Activated naive CD4-positive, alpha-beta T cell treated with anti-CD3 and anti-CD28 coated beads for 36 hours (primary cell): ENCODE measurements around the gene AFF3. TPM values are rescaled to one million over a fixed set of nuclear protein-coding genes. Genes with fewer than 3 reads are reported as not detected.
"Not testable (repeated sequence)": the region's sequence is repeated elsewhere in the genome, so short reads cannot be mapped to it uniquely, and the experiment has no call there.

Source experiments
- CTCF ChIA-PET: fragments of 350-600 bp; sonication (Branson Sonifier 250); formaldehyde crosslinking; loops from one replicate; lab custom pipeline; 2021; ENCODE audit warnings: antibody characterized with exemption; lab: Charles Lee
- DNase-seq: peaks from one replicate; pipeline ENCODE4 v3.0.0-alpha.2; 2020
- H3K27ac Mint-ChIP-seq: one replicate; pipeline ENCODE4 v1.8.0; 2021; ENCODE audit warnings: mild to moderate bottlenecking, mixed read lengths
- H3K27me3 Mint-ChIP-seq: one replicate; pipeline ENCODE4 v1.8.0; 2021; ENCODE audit warnings: low read depth, mixed read lengths
- H3K36me3 Mint-ChIP-seq: one replicate; pipeline ENCODE4 v1.8.0; 2021; ENCODE audit warnings: low read depth, mixed read lengths
- H3K4me1 Mint-ChIP-seq: one replicate; pipeline ENCODE4 v1.8.0; 2021; ENCODE audit warnings: low read depth, mixed read lengths
- H3K4me3 Mint-ChIP-seq: one replicate; pipeline ENCODE4 v1.8.0; 2021; ENCODE audit warnings: mild to moderate bottlenecking, moderate library complexity, mixed read lengths
- H3K9me3 Mint-ChIP-seq: one replicate; pipeline ENCODE4 v1.8.0; 2021; ENCODE audit warnings: mixed read lengths
- intact Hi-C: fragments of 100-400 bp; cut with micrococcal nuclease; formaldehyde crosslinking; loops from one replicate; pipeline ENCODE4 v1.15.1; 2023
- total RNA-seq, 2 experiments: library from RNA; stranded (reverse); gene quantifications; one replicate each; pipeline ENCODE4 v1.2.3, GENCODE V29; 2021

The AFF3 gene
- total RNA-seq, 2 experiments from 2014 or later = 1.5 to 2.1 TPM

DNA sequence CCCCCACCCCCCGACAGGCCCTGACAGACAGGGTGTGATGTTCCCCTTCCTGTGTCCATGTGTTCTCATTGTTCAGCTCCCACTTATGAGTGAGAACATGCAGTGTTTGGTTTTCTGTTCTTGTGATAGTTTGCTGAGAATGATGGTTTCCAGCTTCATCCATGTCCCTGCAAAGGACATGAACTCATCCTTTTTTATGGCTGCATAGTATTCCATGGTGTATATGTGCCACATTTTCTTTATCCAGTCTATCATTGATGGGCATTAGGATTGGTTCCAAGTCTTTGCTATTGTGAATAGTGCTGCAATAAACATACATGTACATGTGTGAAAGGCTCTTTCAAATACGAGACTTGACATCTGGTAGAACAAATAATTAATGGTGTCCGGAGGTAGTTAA, 208.9 kb downstream of the AFF3 start:
- H3K4me3 Mint-ChIP-seq, H3K27ac Mint-ChIP-seq, H3K27me3 Mint-ChIP-seq, CTCF ChIA-PET, H3K9me3 Mint-ChIP-seq, DNase-seq, intact Hi-C loops, H3K36me3 Mint-ChIP-seq, H3K4me1 Mint-ChIP-seq: not testable (repeated sequence)

DNA sequence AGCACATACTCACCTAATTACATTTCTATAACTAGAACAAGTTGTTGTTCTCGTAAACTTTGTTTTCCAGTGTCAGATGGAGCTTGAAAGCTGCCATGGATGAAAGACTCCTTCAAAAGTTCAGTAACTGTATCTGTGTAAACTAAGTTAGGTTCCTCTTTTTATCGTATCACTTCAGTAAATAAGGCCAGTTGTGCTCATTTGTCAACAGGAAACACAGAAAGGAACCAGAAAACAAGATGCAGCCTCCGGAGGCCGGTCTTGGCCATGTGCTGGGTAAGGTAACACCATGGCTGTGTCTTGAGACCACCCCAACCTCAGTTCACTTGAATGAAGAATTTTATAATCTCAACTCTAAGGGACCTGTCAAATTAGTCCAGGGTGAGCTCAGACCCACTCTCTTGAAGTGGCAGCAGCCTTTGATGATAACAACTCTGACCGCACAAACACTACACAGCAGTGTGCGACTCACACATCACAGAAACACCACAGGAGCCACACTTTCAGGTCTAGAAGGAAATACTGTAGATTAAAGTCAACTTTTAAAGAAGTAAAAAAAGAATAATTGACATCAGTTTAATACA, 213.8 kb downstream of the AFF3 start:
- peaks cover 2% of the 10 kb centered on the region for H3K36me3 Mint-ChIP-seq
- H3K4me1 Mint-ChIP-seq = no peaks in the 10 kb centered on the region
- no peak for DNase-seq
- intact Hi-C loops = no loop called here
- CTCF ChIA-PET = interaction anchor here (0.6 kb wide), 1 partner anchor 184 kb away, joined by 3 read pairs; no protein-coding TSS in a partner anchor
- H3K9me3 Mint-ChIP-seq = no peaks in the 10 kb centered on the region
- H3K27ac Mint-ChIP-seq = no peak overlapping the region
- no peak overlapping the region for H3K4me3 Mint-ChIP-seq
- H3K27me3 Mint-ChIP-seq = no peaks in the 10 kb centered on the region

DNA sequence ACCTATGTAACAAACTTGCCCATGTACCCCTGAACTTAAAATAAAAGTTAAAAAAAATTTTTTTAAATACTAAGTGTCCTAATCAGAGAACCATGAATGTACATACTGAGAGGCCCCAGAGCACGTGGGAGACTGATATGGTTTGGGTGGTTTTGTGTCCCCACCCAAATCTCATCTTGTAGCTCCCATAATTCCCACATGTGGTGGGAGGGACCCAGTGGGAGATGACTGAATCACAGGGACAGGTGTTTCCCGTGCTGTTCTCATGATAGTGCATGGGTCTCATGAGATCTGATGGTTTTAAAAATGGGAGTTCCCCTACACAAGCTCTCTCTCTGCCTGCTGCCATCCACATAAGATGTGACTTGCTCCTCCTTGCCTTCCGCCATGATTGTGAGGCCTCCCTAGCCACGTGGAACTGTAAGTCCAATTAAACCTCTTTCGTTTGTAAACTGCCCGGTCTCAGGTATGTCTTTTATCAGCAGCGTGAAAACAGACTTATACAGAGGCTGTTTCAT, 214.6 kb downstream of the AFF3 start:
- intact Hi-C loops, H3K27ac Mint-ChIP-seq, H3K36me3 Mint-ChIP-seq, H3K4me1 Mint-ChIP-seq, DNase-seq, H3K27me3 Mint-ChIP-seq, H3K9me3 Mint-ChIP-seq, H3K4me3 Mint-ChIP-seq, CTCF ChIA-PET: not testable (repeated sequence)

DNA sequence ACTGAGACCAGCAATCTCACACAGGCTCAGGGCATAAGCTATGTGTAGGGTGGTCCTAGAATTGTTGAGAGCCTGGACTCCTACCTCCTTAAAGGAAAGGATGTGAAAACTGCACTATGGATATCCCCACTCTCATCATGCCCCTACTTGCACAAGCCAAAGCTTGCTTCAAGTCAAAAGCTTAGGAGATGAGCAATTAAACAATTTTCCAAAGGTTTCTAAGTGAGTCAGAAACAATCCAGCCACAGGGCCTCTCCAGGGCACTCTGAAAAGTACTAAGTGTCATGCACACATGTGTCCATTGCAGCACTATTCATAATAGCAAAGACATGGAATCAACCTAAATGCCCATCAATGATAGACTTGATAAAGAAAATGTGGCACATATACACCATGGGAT, 215.4 kb downstream of the AFF3 start:
- intact Hi-C loops = no loop called here
- H3K4me3 Mint-ChIP-seq = no peak overlapping the region
- H3K27ac Mint-ChIP-seq = no peak overlapping the region
- CTCF ChIA-PET = no interaction called here
- H3K27me3 Mint-ChIP-seq = no peaks in the 10 kb centered on the region
- H3K4me1 Mint-ChIP-seq = no peaks in the 10 kb centered on the region
- H3K9me3 Mint-ChIP-seq = peaks cover 1% of the 10 kb centered on the region
- H3K36me3 Mint-ChIP-seq = peaks cover 1% of the 10 kb centered on the region
- DNase-seq = no peak

DNA sequence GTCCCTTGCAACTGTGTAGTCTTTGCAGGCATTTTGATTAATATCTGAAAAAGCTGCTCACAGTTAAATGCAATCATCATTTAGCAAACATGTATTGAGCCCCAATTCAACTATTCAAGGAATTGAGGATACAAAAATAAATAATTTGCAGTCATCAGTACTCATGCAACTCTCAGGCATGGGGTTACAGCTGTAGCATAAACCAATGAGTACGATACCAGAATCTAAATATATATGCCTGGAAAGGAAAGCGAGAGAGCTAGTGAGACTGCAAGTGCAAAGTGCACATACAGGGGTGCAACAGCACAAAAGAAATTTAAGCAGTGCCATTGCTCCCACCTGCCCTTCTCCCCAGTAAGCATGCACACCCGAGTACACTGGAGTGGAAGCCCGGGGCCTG, 216.4 kb downstream of the AFF3 start:
- intact Hi-C loops = no loop called here
- peaks cover 1% of the 10 kb centered on the region for H3K36me3 Mint-ChIP-seq
- CTCF ChIA-PET = no interaction called here
- DNase-seq = no peak
- H3K9me3 Mint-ChIP-seq = peaks cover 3% of the 10 kb centered on the region
- no peak overlapping the region for H3K4me3 Mint-ChIP-seq
- H3K4me1 Mint-ChIP-seq = no peaks in the 10 kb centered on the region
- no peaks in the 10 kb centered on the region for H3K27me3 Mint-ChIP-seq
- no peak overlapping the region for H3K27ac Mint-ChIP-seq

DNA sequence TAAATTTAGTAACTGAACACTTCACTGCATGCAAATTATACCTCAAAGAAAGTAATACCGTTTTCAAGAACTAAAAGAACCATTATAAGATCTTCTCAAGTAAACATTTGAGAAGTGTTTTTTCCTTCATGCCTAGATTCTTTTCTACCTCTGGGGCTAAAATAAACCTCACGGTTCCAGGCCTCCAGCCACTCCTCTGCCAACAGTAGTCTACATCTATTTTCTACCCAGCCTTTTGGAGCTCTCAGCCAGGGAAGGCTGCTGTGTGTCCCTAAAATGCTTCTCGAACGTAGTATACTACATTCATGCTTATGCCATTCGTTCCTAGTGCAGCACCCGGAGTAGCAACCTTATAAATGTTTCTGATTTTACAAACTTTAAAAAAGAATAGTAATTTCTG, 219.7 kb downstream of the AFF3 start:
- no peaks in the 10 kb centered on the region for H3K4me1 Mint-ChIP-seq
- intact Hi-C loops = no loop called here
- H3K27ac Mint-ChIP-seq = no peak overlapping the region
- CTCF ChIA-PET = no interaction called here
- no peak for DNase-seq
- H3K27me3 Mint-ChIP-seq = no peaks in the 10 kb centered on the region
- H3K36me3 Mint-ChIP-seq = no peaks in the 10 kb centered on the region
- peaks cover 3% of the 10 kb centered on the region for H3K9me3 Mint-ChIP-seq
- H3K4me3 Mint-ChIP-seq = no peak overlapping the region

DNA sequence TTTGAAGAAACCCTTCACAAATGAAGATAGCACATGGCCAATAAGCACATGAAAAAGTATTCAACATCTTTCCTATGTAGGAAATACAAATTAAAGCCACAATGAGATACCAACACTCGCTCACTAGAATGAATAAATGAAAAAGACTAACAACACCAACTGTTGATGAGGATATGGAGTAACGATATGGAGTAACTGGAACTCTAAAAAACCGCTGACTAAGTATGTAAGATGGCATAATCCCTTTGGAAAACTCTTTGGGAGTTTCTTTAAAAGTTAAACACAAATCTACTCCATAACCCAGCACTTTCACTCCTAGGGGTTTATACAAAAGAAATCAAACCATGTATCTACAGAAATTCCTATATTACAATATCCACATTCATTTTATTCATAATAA, 220.5 kb downstream of the AFF3 start:
- CTCF ChIA-PET = no interaction called here
- no peaks in the 10 kb centered on the region for H3K27me3 Mint-ChIP-seq

DNA sequence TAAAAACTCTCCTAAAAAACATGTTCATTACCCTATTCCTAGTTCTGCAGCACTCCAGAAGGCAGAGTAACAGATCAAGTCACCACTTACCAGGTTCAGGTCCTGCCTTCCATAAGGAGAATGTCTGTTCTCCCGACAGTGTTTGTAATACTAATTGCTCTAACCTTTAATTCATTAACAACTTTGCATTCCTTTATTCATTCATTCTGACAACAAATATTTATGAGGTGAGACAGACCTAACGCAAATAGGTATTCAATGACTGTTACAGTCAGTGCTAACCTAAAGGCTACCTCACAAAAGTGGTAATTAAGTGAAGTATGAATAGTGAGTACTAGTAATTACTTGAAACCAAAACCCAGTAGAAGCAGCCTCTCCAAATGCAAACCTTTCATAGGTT, 224.0 kb downstream of the AFF3 start:
- Mint-ChIP-seq H3K36me3 (no peaks in the 10 kb centered on the region), H3K9me3 (peaks cover 3% of the 10 kb centered on the region), H3K27ac (no peak overlapping the region), H3K4me1 (no peaks in the 10 kb centered on the region), H3K27me3 (no peaks in the 10 kb centered on the region), H3K4me3 (no peak overlapping the region)
- intact Hi-C loops = no loop called here
- CTCF ChIA-PET = no interaction called here
- no peak for DNase-seq

More for the DNA sequence above, 220.5 kb downstream of the AFF3 start:
- H3K9me3 Mint-ChIP-seq = peaks cover 3% of the 10 kb centered on the region
- no peak overlapping the region for H3K4me3 Mint-ChIP-seq
- no peak for DNase-seq
- intact Hi-C loops = no loop called here
- no peaks in the 10 kb centered on the region for H3K4me1 Mint-ChIP-seq
- no peak overlapping the region for H3K27ac Mint-ChIP-seq
- no peaks in the 10 kb centered on the region for H3K36me3 Mint-ChIP-seq

DNA sequence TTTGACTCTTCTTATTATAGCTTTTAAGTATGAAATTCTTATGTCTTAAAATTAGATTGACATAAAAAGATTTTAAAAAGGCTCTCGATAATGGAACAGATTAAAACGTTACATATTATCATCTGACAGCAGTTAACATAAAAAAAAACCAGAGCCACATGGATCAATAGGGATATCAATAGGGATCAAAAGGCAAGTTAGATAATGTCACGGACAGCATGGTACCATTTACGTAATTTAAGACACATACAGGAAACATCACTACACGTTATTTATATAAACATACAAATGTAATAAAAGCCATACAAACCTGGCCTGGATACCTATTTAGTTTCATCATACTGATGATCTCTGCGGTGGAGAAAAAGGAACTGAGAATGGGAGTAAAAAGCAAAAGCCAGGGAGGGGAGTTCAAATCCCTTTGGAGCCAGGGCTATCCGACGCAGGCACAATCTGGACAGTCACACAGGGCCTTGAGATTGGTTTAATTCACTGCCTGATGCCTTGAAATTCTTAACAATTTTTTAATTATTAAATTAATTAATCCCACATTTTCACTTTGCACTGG, 227.2 kb downstream of the AFF3 start:
- DNase-seq = no peak
- Mint-ChIP-seq H3K27ac (no peak overlapping the region), H3K4me3 (no peak overlapping the region), H3K36me3 (no peaks in the 10 kb centered on the region), H3K4me1 (no peaks in the 10 kb centered on the region), H3K9me3 (no peaks in the 10 kb centered on the region), H3K27me3 (no peaks in the 10 kb centered on the region)
- CTCF ChIA-PET = no interaction called here
- intact Hi-C loops = no loop called here

DNA sequence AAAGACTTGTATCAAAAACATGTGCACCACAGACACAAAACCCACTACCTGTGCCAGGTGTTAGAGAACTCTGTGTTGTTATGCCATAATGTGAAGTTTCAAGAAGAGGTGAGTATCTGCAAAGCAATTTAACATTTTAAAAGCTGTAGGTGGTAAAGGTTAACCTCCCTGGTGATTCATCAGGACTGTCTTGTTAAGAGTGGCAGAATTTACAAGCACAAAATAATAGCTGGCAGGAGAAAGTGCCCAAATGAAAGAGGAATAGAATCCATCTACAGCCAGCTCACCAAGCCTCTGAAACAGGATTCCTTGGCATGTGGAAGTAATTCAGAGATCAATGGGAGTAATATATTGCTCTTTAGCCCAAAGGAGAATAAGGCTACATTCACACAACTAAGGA, 230.7 kb downstream of the AFF3 start:
- Mint-ChIP-seq H3K27me3 (no peaks in the 10 kb centered on the region), H3K36me3 (no peaks in the 10 kb centered on the region), H3K9me3 (no peaks in the 10 kb centered on the region), H3K4me1 (no peaks in the 10 kb centered on the region), H3K4me3 (no peak overlapping the region), H3K27ac (no peak overlapping the region)
- CTCF ChIA-PET = no interaction called here
- no peak for DNase-seq
- intact Hi-C loops = no loop called here

DNA sequence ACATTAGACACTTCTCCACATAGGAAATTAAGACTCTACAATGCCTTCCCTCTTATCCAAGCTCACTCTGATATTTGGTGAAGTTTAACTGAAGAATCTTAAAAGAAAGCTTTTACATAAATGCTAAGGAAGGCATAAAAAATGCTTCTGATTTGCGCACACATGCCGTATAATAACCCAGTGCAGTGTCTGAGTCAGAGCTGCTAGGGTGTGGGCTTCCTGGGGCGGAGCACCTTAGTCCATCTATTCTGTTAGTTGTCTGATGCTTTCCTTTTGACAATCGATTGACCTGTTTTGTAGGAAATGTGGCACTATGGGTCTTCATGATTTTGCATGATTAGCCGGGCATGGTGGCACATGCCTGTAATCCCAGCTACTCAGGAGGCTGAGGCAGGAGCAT, 231.5 kb downstream of the AFF3 start:
- CTCF ChIA-PET = no interaction called here

DNA sequence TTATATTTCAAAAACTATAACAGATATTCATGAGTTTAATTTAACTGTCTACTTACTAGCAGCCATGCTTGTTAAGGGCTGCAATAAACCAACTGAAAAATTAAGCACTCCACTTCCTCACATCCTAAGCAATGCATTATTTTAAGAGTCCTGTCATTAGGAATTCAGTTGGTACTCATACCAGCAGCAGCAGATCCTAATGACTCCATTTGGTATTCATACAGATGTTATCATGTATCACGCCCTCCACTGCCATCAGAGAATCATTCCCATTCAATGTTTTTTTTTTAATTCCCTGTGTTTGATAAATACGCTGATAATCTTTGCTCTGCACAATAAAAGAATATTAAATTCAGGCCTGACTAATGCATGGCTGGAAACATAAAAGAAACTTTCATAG, 236.8 kb downstream of the AFF3 start:
- DNase-seq = no peak
- CTCF ChIA-PET = interaction anchor here (0.6 kb wide), 1 partner anchor 294 kb away, joined by 4 read pairs; no protein-coding TSS in a partner anchor
- intact Hi-C loops = no loop called here
- Mint-ChIP-seq H3K27ac (no peak overlapping the region), H3K9me3 (no peaks in the 10 kb centered on the region), H3K4me3 (no peak overlapping the region), H3K27me3 (no peaks in the 10 kb centered on the region), H3K36me3 (no peaks in the 10 kb centered on the region), H3K4me1 (no peaks in the 10 kb centered on the region)

More for the DNA sequence above, 231.5 kb downstream of the AFF3 start:
- Mint-ChIP-seq H3K27me3 (no peaks in the 10 kb centered on the region), H3K9me3 (no peaks in the 10 kb centered on the region), H3K36me3 (no peaks in the 10 kb centered on the region), H3K4me3 (no peak overlapping the region), H3K27ac (no peak overlapping the region), H3K4me1 (no peaks in the 10 kb centered on the region)
- DNase-seq = no peak
- intact Hi-C loops = no loop called here

DNA sequence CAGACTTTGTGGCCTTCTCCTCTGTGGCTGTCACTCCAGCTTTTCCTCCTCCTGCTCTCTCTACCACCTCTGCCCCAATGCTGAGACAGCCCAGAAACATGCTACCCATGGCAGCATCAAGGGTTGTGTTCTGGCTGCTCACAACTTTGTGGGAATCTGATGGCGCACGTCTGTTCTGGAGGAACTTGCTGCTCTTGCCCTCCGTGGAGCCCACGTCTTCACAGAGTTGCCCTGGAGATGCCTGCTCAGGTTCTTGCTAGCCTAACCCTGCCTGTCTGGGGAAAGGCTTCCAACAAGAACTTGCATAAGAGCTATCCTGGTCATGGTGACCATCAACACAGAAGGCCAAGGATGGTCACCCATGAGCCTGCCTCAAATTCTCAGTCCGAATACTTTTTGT, 237.4 kb downstream of the AFF3 start:
- Mint-ChIP-seq H3K36me3 (no peaks in the 10 kb centered on the region), H3K27me3 (no peaks in the 10 kb centered on the region), H3K4me3 (no peak overlapping the region), H3K9me3 (no peaks in the 10 kb centered on the region), H3K4me1 (no peaks in the 10 kb centered on the region), H3K27ac (no peak overlapping the region)
- intact Hi-C loops = no loop called here
- CTCF ChIA-PET = interaction anchor here (0.6 kb wide), 1 partner anchor 295 kb away, joined by 4 read pairs; no protein-coding TSS in a partner anchor
- DNase-seq = no peak
